ENCODE data around the gene PDE6A. TPM values are rescaled to one million over a fixed set of nuclear protein-coding genes. Genes with fewer than 3 reads are reported as not detected.

Gene PDE6A
- total RNA-seq, 2 experiments from 2014 or later, result not detected

GRCh38 chr5:149907828-149908227, 36.8 kb downstream of the PDE6A start:
- Mint-ChIP-seq H3K9me3 (no peaks in the 10 kb centered on the region), H3K27me3 (peaks cover 36% of the 10 kb centered on the region), H3K27ac (no peak overlapping the region), H3K4me3 (no peak overlapping the region), H3K36me3 (no peaks in the 10 kb centered on the region), H3K4me1 (peaks cover 7% of the 10 kb centered on the region)
- ATAC-seq (ENCODE audit: low read depth), result no peak
- no peak for DNase-seq
- POLR2A ChIA-PET, result no interaction called here

- POLR2A ChIA-PET, result no interaction called here
- Mint-ChIP-seq H3K9me3 (no peaks in the 10 kb centered on the region), H3K27ac (no peak overlapping the region), H3K36me3 (no peaks in the 10 kb centered on the region), H3K4me1 (peaks cover 15% of the 10 kb centered on the region), H3K27me3 (peaks cover 30% of the 10 kb centered on the region), H3K4me3 (no peak overlapping the region)
- DNase-seq (no peak), ATAC-seq (ENCODE audit: low read depth) (no peak)
These were observed 39.6 kb downstream of the PDE6A start for GRCh38 chr5:149904977-149905376.

GRCh38 chr5:149904293-149904886, 40.2 kb downstream of the PDE6A start:
- no peak for DNase-seq
- Mint-ChIP-seq H3K4me3 (no peak overlapping the region), H3K9me3 (no peaks in the 10 kb centered on the region), H3K36me3 (no peaks in the 10 kb centered on the region), H3K4me1 (peaks cover 15% of the 10 kb centered on the region), H3K27me3 (peaks cover 29% of the 10 kb centered on the region), H3K27ac (no peak overlapping the region)
- no peak for ATAC-seq (ENCODE audit: low read depth)
- POLR2A ChIA-PET, result no interaction called here

GRCh38 chr5:149903404-149903803, 41.2 kb downstream of the PDE6A start:
- Mint-ChIP-seq H3K9me3 (no peaks in the 10 kb centered on the region), H3K4me1 (peaks cover 15% of the 10 kb centered on the region), H3K27ac (no peak overlapping the region), H3K4me3 (no peak overlapping the region), H3K27me3 (peaks cover 28% of the 10 kb centered on the region), H3K36me3 (no peaks in the 10 kb centered on the region)
- no peak for DNase-seq
- POLR2A ChIA-PET, result no interaction called here
- no peak for ATAC-seq (ENCODE audit: low read depth)

GRCh38 chr5:149902177-149902576, 42.4 kb downstream of the PDE6A start:
- Mint-ChIP-seq H3K4me3 (no peak overlapping the region), H3K9me3 (no peaks in the 10 kb centered on the region), H3K27ac (no peak overlapping the region), H3K4me1 (peaks cover 15% of the 10 kb centered on the region), H3K36me3 (no peaks in the 10 kb centered on the region), H3K27me3 (peaks cover 22% of the 10 kb centered on the region)
- no peak for ATAC-seq (ENCODE audit: low read depth)
- POLR2A ChIA-PET, result interaction anchor here (0.7 kb wide), 1 partner anchor 11 kb away, joined by 4 read pairs; no protein-coding TSS in a partner anchor
- DNase-seq, result no peak

GRCh38 chr5:149901511-149901910, 43.1 kb downstream of the PDE6A start:
- ATAC-seq (ENCODE audit: low read depth) (no peak), DNase-seq (no peak)
- no peak overlapping the region for H3K4me3 Mint-ChIP-seq
- H3K9me3 Mint-ChIP-seq, result no peaks in the 10 kb centered on the region
- peaks cover 15% of the 10 kb centered on the region for H3K4me1 Mint-ChIP-seq
- H3K27ac Mint-ChIP-seq, result no peak overlapping the region
- H3K36me3 Mint-ChIP-seq, result no peaks in the 10 kb centered on the region
- peaks cover 25% of the 10 kb centered on the region for H3K27me3 Mint-ChIP-seq
- POLR2A ChIA-PET, result interaction anchor here (0.7 kb wide), 1 partner anchor 10 kb away, joined by 4 read pairs; no protein-coding TSS in a partner anchor

- no peak overlapping the region for H3K27ac Mint-ChIP-seq
- H3K36me3 Mint-ChIP-seq, result no peaks in the 10 kb centered on the region
- no peak for DNase-seq
- H3K9me3 Mint-ChIP-seq, result no peaks in the 10 kb centered on the region
- ATAC-seq (ENCODE audit: low read depth), result no peak
- H3K4me1 Mint-ChIP-seq, result peaks cover 15% of the 10 kb centered on the region
- POLR2A ChIA-PET, result interaction anchor here (0.6 kb wide), 1 partner anchor 406 kb away, joined by 3 read pairs; no protein-coding TSS in a partner anchor
- no peak overlapping the region for H3K4me3 Mint-ChIP-seq
- H3K27me3 Mint-ChIP-seq, result peaks cover 29% of the 10 kb centered on the region
These were observed 44.2 kb downstream of the PDE6A start for GRCh38 chr5:149900390-149900789.

GRCh38 chr5:149898811-149899210, 45.8 kb downstream of the PDE6A start:
- Mint-ChIP-seq H3K36me3 (no peaks in the 10 kb centered on the region), H3K9me3 (no peaks in the 10 kb centered on the region), H3K27me3 (peaks cover 30% of the 10 kb centered on the region), H3K4me3 (no peak overlapping the region), H3K4me1 (peaks cover 8% of the 10 kb centered on the region), H3K27ac (no peak overlapping the region)
- ATAC-seq (ENCODE audit: low read depth) (no peak), DNase-seq (no peak)
- POLR2A ChIA-PET, result no interaction called here

- H3K27ac Mint-ChIP-seq, result no peak overlapping the region
- POLR2A ChIA-PET, result no interaction called here
- H3K9me3 Mint-ChIP-seq, result no peaks in the 10 kb centered on the region
- H3K27me3 Mint-ChIP-seq, result peaks cover 37% of the 10 kb centered on the region
- no peak overlapping the region for H3K4me3 Mint-ChIP-seq
- no peaks in the 10 kb centered on the region for H3K4me1 Mint-ChIP-seq
- no peaks in the 10 kb centered on the region for H3K36me3 Mint-ChIP-seq
- DNase-seq, result no peak
- ATAC-seq (ENCODE audit: low read depth), result no peak
These were observed 48.9 kb downstream of the PDE6A start for GRCh38 chr5:149895416-149896345.

GRCh38 chr5:149894237-149894636, 50.4 kb downstream of the PDE6A start:
- Mint-ChIP-seq H3K36me3 (no peaks in the 10 kb centered on the region), H3K27me3 (peaks cover 31% of the 10 kb centered on the region), H3K4me3 (no peak overlapping the region), H3K4me1 (no peaks in the 10 kb centered on the region), H3K9me3 (no peaks in the 10 kb centered on the region), H3K27ac (no peak overlapping the region)
- DNase-seq, result no peak
- POLR2A ChIA-PET, result no interaction called here
- no peak for ATAC-seq (ENCODE audit: low read depth)

- Mint-ChIP-seq H3K36me3 (no peaks in the 10 kb centered on the region), H3K4me3 (no peak overlapping the region), H3K27me3 (peaks cover 30% of the 10 kb centered on the region), H3K27ac (no peak overlapping the region), H3K4me1 (no peaks in the 10 kb centered on the region), H3K9me3 (no peaks in the 10 kb centered on the region)
- DNase-seq (no peak), ATAC-seq (ENCODE audit: low read depth) (no peak)
- POLR2A ChIA-PET, result no interaction called here
These were observed 51.1 kb downstream of the PDE6A start for GRCh38 chr5:149893403-149893931.

GRCh38 chr5:149892594-149892993, 52.0 kb downstream of the PDE6A start:
- Mint-ChIP-seq H3K36me3 (no peaks in the 10 kb centered on the region), H3K4me3 (no peak overlapping the region), H3K27me3 (peaks cover 29% of the 10 kb centered on the region), H3K9me3 (no peaks in the 10 kb centered on the region), H3K27ac (no peak overlapping the region), H3K4me1 (no peaks in the 10 kb centered on the region)
- POLR2A ChIA-PET, result no interaction called here
- DNase-seq (no peak), ATAC-seq (ENCODE audit: low read depth) (no peak)

GRCh38 chr5:149888280-149888679, 56.3 kb downstream of the PDE6A start:
- H3K4me1 Mint-ChIP-seq, result no peaks in the 10 kb centered on the region
- POLR2A ChIA-PET, result no interaction called here
- H3K36me3 Mint-ChIP-seq, result no peaks in the 10 kb centered on the region
- DNase-seq (no peak), ATAC-seq (ENCODE audit: low read depth) (no peak)
- H3K4me3 Mint-ChIP-seq, result no peak overlapping the region
- H3K27ac Mint-ChIP-seq, result no peak overlapping the region
- peaks cover 17% of the 10 kb centered on the region for H3K27me3 Mint-ChIP-seq
- H3K9me3 Mint-ChIP-seq, result no peaks in the 10 kb centered on the region
